PC-3 (cell line): ENCODE measurements around the gene HDAC9.

Experiments
- EZH2 ChIP-seq: fragments of 300-600 bp; sonication (generic); IDR thresholded peaks from one replicate; pipeline ENCODE4 v1.6.1; 2017; ENCODE audit warnings: antibody characterized with exemption, mild to moderate bottlenecking, low read length; ENCODE audit not compliant: unreplicated experiment
- EZH2phosphoT487 ChIP-seq: fragments of 300-600 bp; sonication (generic); IDR thresholded peaks from 2 replicates; pipeline ENCODE4 v1.6.1; 2018; ENCODE audit warnings: mild to moderate bottlenecking, antibody characterized with exemption, low read length, borderline replicate concordance
- TF ChIP-seq, protein P1 (sequence below): fragments of 300-600 bp; sonication (generic); conservative IDR thresholded peaks from 2 replicates; pipeline ENCODE4 v1.5.1; 2017; ENCODE audit warnings: antibody characterized with exemption, low read depth, mild to moderate bottlenecking, low read length

DNA sequence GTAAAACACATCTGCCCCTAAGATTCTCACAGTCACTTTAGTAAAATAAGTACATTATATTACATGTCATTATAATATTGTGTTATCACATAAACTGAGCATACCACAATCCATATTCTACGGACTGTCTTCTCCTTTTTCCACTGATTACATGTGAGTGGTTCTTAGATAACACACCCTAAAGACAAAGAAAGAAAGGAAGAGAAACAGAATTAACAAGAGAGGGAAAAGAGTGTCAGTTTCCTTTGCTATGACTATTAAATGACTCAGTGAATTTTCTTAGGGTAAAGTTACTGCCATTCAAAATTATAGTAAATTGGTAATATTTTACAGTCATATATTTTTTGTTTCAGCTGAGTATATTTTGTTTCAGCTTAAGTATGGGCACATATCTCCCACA, 353.6 kb downstream of the HDAC9 start:
- TF ChIP-seq, protein P1, sequence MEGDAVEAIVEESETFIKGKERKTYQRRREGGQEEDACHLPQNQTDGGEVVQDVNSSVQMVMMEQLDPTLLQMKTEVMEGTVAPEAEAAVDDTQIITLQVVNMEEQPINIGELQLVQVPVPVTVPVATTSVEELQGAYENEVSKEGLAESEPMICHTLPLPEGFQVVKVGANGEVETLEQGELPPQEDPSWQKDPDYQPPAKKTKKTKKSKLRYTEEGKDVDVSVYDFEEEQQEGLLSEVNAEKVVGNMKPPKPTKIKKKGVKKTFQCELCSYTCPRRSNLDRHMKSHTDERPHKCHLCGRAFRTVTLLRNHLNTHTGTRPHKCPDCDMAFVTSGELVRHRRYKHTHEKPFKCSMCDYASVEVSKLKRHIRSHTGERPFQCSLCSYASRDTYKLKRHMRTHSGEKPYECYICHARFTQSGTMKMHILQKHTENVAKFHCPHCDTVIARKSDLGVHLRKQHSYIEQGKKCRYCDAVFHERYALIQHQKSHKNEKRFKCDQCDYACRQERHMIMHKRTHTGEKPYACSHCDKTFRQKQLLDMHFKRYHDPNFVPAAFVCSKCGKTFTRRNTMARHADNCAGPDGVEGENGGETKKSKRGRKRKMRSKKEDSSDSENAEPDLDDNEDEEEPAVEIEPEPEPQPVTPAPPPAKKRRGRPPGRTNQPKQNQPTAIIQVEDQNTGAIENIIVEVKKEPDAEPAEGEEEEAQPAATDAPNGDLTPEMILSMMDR: no peak
- TF ChIP-seq EZH2phosphoT487: no peak
- TF ChIP-seq EZH2: no peak
